GM12892 (cell line): ENCODE measurements around the gene ARHGAP32.

Experiments used
- POLR2A ChIP-seq: IDR thresholded peaks from 2 replicates; pipeline ENCODE4 v1.6.1; 2011; ENCODE audit warnings: low read depth, low read length, control low read depth
- POLR2AphosphoS5 ChIP-seq: IDR thresholded peaks from 2 replicates; pipeline ENCODE4 v1.6.1; 2011; ENCODE audit warnings: low read depth, low read length, control low read depth
- TAF1 ChIP-seq: IDR thresholded peaks from 2 replicates; pipeline ENCODE4 v1.6.1; 2011; ENCODE audit warnings: low read depth, mild to moderate bottlenecking, control low read depth, low read length, borderline replicate concordance

- no peak for TF ChIP-seq POLR2AphosphoS5
- no peak for TF ChIP-seq POLR2A
- no peak for TF ChIP-seq TAF1
Measured at GRCh38 chr11:129102756-129103155, 89.4 kb downstream of the ARHGAP32 start.
